Mesenchymal stem cell (in vitro differentiated cells and primary cell): ENCODE results near the gene MAP4K5.
A peak's percentile ranks its signal among the peaks of the same experiment; 100 is the strongest.

Experiments
- DNase-seq: peaks from one replicate; pipeline ENCODE4 v3.0.0-alpha.2; 2013
- H2AFZ ChIP-seq: one replicate; pipeline ENCODE4 v1.6.1; 2013; ENCODE audit warnings: low read depth, mild to moderate bottlenecking, control low read depth, inconsistent platforms, low read length, moderate library complexity
- H2AK5ac ChIP-seq: 2 replicates; pipeline ENCODE4 v1.6.1; 2013; ENCODE audit warnings: low read length, moderate library complexity, mild to moderate bottlenecking, inconsistent platforms; ENCODE audit not compliant: severe bottlenecking
- H2BK120ac ChIP-seq: one replicate; pipeline ENCODE4 v1.6.1; 2013; ENCODE audit warnings: low read depth, mild to moderate bottlenecking, inconsistent platforms, low read length, moderate library complexity
- H2BK12ac ChIP-seq, 2 experiments: one replicate each; pipeline ENCODE4 v1.6.1; 2013; ENCODE audit warnings: inconsistent platforms in 2 of 2, low read length in 2 of 2, mild to moderate bottlenecking in 2 of 2, moderate library complexity in 2 of 2, control low read depth in 1 of 2
- H2BK15ac ChIP-seq: one replicate; pipeline ENCODE4 v1.6.1; 2013; ENCODE audit warnings: mild to moderate bottlenecking, low read depth, inconsistent platforms; ENCODE audit not compliant: poor library complexity, severe bottlenecking
- H2BK5ac ChIP-seq: 2 replicates; pipeline ENCODE4 v1.6.1; 2013; ENCODE audit warnings: low read depth, mild to moderate bottlenecking, low read length, control low read depth, inconsistent platforms; ENCODE audit not compliant: poor library complexity, severe bottlenecking
- H3K14ac ChIP-seq, 2 experiments: one replicate each; pipeline ENCODE4 v1.6.1; 2013; ENCODE audit warnings: inconsistent platforms in 2 of 2, low read length in 2 of 2, control low read depth in 1 of 2, mild to moderate bottlenecking in 1 of 2, moderate library complexity in 1 of 2
- H3K18ac ChIP-seq, 2 experiments: one replicate each; pipeline ENCODE4 v1.6.1; 2013; ENCODE audit warnings: inconsistent platforms in 2 of 2, low read length in 2 of 2, control low read depth in 1 of 2, low read depth in 1 of 2, mild to moderate bottlenecking in 1 of 2
- H3K23ac ChIP-seq, 2 experiments: one replicate each; pipeline ENCODE4 v1.6.1; 2013; ENCODE audit warnings: inconsistent platforms in 2 of 2, low read length in 2 of 2, mild to moderate bottlenecking in 2 of 2, moderate library complexity in 2 of 2, control low read depth in 1 of 2
- H3K27ac ChIP-seq: 2 replicates; pipeline ENCODE4 v1.5.1; 2013; ENCODE audit warnings: mild to moderate bottlenecking, moderate library complexity, low read length, control low read depth, inconsistent platforms; ENCODE audit not compliant: poor library complexity, severe bottlenecking
- H3K27me3 ChIP-seq, 2 experiments: 2 replicates each; pipeline versions ENCODE4 v1.6.1 to v1.7.0; 2013; ENCODE audit warnings: low read length in 2 of 2, mild to moderate bottlenecking in 2 of 2, moderate library complexity in 2 of 2, control low read depth in 1 of 2, inconsistent platforms in 1 of 2; ENCODE audit not compliant: control insufficient read depth in 1 of 2, insufficient read depth in 1 of 2
- H3K36me3 ChIP-seq, 2 experiments: 2 replicates each; pipeline versions ENCODE4 v1.6.1 to v1.7.0; 2013; ENCODE audit warnings: low read length in 2 of 2, control low read depth in 1 of 2, inconsistent platforms in 1 of 2, low read depth in 1 of 2, mild to moderate bottlenecking in 1 of 2; ENCODE audit not compliant: insufficient read depth in 2 of 2, control insufficient read depth in 1 of 2
- H3K4ac ChIP-seq, 2 experiments: one replicate each; pipeline ENCODE4 v1.6.1; 2013; ENCODE audit warnings: inconsistent platforms in 2 of 2, low read length in 2 of 2, mild to moderate bottlenecking in 2 of 2, moderate library complexity in 2 of 2, control low read depth in 1 of 2, low read depth in 1 of 2
- H3K4me1 ChIP-seq: 2 replicates; pipeline ENCODE4 v1.6.1; 2013; ENCODE audit warnings: low read depth, low read length, control low read depth; ENCODE audit not compliant: control insufficient read depth, insufficient read depth
- H3K4me2 ChIP-seq: 2 replicates; pipeline ENCODE4 v1.6.1; 2013; ENCODE audit warnings: low read length, mild to moderate bottlenecking, inconsistent platforms; ENCODE audit not compliant: poor library complexity, severe bottlenecking
- H3K4me3 ChIP-seq, 2 experiments: 2 replicates each; pipeline versions ENCODE4 v1.5.1 to v1.7.0; 2013; ENCODE audit warnings: low read length in 2 of 2, mild to moderate bottlenecking in 2 of 2, control low read depth in 1 of 2, low read depth in 1 of 2; ENCODE audit not compliant: insufficient read depth in 1 of 2
- H3K79me1 ChIP-seq: replicated peaks from 2 replicates; pipeline ENCODE4 v1.6.1; 2013; ENCODE audit warnings: mild to moderate bottlenecking, control low read depth, low read length, inconsistent platforms; ENCODE audit not compliant: poor library complexity, severe bottlenecking
- H3K9ac ChIP-seq: 2 replicates; pipeline ENCODE4 v1.7.0; 2013; ENCODE audit warnings: mild to moderate bottlenecking, low read length, moderate library complexity
- H3K9me3 ChIP-seq: 2 replicates; pipeline ENCODE4 v1.7.0; 2013; ENCODE audit warnings: mild to moderate bottlenecking, low read length; ENCODE audit not compliant: control insufficient read depth
- H4K8ac ChIP-seq: one replicate; pipeline ENCODE4 v1.6.1; 2013; ENCODE audit warnings: inconsistent platforms, mild to moderate bottlenecking, low read length, moderate library complexity
- H4K91ac ChIP-seq: one replicate; pipeline ENCODE4 v1.6.1; 2013; ENCODE audit warnings: mild to moderate bottlenecking, low read length, inconsistent platforms
- WGBS: methylation state at CpG from one replicate; pipeline ENCODE4 v1.1.7; 2013; ENCODE audit warnings: mixed read lengths; 5-methylcytosine and 5-hydroxymethylcytosine counted together

MAP4K5 gene

GRCh38 chr14:50545618-50546017 lies 13.2 kb upstream of the MAP4K5 start:
- Histone ChIP-seq H2BK120ac (no peak overlapping the region), H3K79me1 (no peaks in the 10 kb centered on the region), H3K23ac (no peak overlapping the region), H3K36me3 (no peaks in the 10 kb centered on the region), H3K4ac (no peak overlapping the region), H3K9me3 (peaks cover 2% of the 10 kb centered on the region), H2BK15ac (no peak overlapping the region), H3K4me3 (no peak overlapping the region), H2BK5ac (no peak overlapping the region), H2AFZ (no peak overlapping the region), H3K9ac (no peak overlapping the region), H3K4me2 (no peak overlapping the region), H3K27me3 (no peaks in the 10 kb centered on the region), H3K4me1 (no peaks in the 10 kb centered on the region), H2BK12ac (no peak overlapping the region), H4K91ac (no peak overlapping the region), H3K18ac (no peak overlapping the region), H3K27ac (no peak overlapping the region), H3K14ac (no peak overlapping the region), H2AK5ac (no peak overlapping the region), H4K8ac (no peak overlapping the region)
- no peak for DNase-seq
- 82% methylated on average over 3 of the region's 3 CpGs for WGBS

GRCh38 chr14:50544911-50545310 lies 12.5 kb upstream of the MAP4K5 start:
- Histone ChIP-seq H2AK5ac (no peak overlapping the region), H3K14ac (no peak overlapping the region), H2AFZ (no peak overlapping the region), H3K27me3 (no peaks in the 10 kb centered on the region), H3K18ac (no peak overlapping the region), H3K4me2 (no peak overlapping the region), H3K4me3 (no peak overlapping the region), H2BK12ac (no peak overlapping the region), H3K9me3 (peaks cover 2% of the 10 kb centered on the region), H3K23ac (no peak overlapping the region), H2BK120ac (no peak overlapping the region), H3K36me3 (no peaks in the 10 kb centered on the region), H3K27ac (no peak overlapping the region), H2BK15ac (no peak overlapping the region), H3K4me1 (no peaks in the 10 kb centered on the region), H3K79me1 (no peaks in the 10 kb centered on the region), H4K8ac (no peak overlapping the region), H4K91ac (no peak overlapping the region), H3K9ac (no peak overlapping the region), H3K4ac (no peak overlapping the region), H2BK5ac (no peak overlapping the region)
- DNase-seq, result no peak
- WGBS, result 85% methylated on average over 3 of the region's 3 CpGs

- no peak overlapping the region for H2AFZ ChIP-seq
- H2BK120ac ChIP-seq, result no peak overlapping the region
- H2BK15ac ChIP-seq, result no peak overlapping the region
- no peak overlapping the region for H4K8ac ChIP-seq
- H3K23ac ChIP-seq, result no peak overlapping the region
- H2AK5ac ChIP-seq, result no peak overlapping the region
- H2BK5ac ChIP-seq, result no peak overlapping the region
- no peak overlapping the region for H3K18ac ChIP-seq
- no peak overlapping the region for H3K4me3 ChIP-seq
- H4K91ac ChIP-seq, result no peak overlapping the region
- no peaks in the 10 kb centered on the region for H3K27me3 ChIP-seq
- no peaks in the 10 kb centered on the region for H3K36me3 ChIP-seq
- H3K9ac ChIP-seq, result no peak overlapping the region
- H3K79me1 ChIP-seq, result no peaks in the 10 kb centered on the region
- DNase-seq, result peak; percentile 51
- H2BK12ac ChIP-seq, result no peak overlapping the region
- no peak overlapping the region for H3K27ac ChIP-seq
- WGBS, result 33% methylated on average over 1 of the region's 2 CpGs
- no peak overlapping the region for H3K14ac ChIP-seq
- peaks cover 2% of the 10 kb centered on the region for H3K9me3 ChIP-seq
- H3K4ac ChIP-seq, result no peak overlapping the region
- H3K4me2 ChIP-seq, result no peak overlapping the region
- H3K4me1 ChIP-seq, result no peaks in the 10 kb centered on the region
Measured at GRCh38 chr14:50542941-50543418, 10.6 kb upstream of the MAP4K5 start.

GRCh38 chr14:50541159-50541567 lies 8.8 kb upstream of the MAP4K5 start:
- H3K4me2 ChIP-seq, result no peak overlapping the region
- 36% methylated on average over 1 of the region's 1 CpG for WGBS

More at GRCh38 chr14:50541159-50541567, 8.8 kb upstream of the MAP4K5 start:
- H3K27ac ChIP-seq, result no peak overlapping the region
- peaks cover 2% of the 10 kb centered on the region for H3K9me3 ChIP-seq
- no peak overlapping the region for H3K18ac ChIP-seq
- no peak overlapping the region for H2BK120ac ChIP-seq
- H3K23ac ChIP-seq, result no peak overlapping the region
- H3K9ac ChIP-seq, result no peak overlapping the region
- H2AK5ac ChIP-seq, result no peak overlapping the region
- H2AFZ ChIP-seq, result no peak overlapping the region
- no peaks in the 10 kb centered on the region for H3K4me1 ChIP-seq
- no peak overlapping the region for H4K91ac ChIP-seq
- no peak overlapping the region for H2BK5ac ChIP-seq
- H3K36me3 ChIP-seq, result no peaks in the 10 kb centered on the region
- no peak overlapping the region for H2BK12ac ChIP-seq
- no peak overlapping the region for H2BK15ac ChIP-seq
- no peaks in the 10 kb centered on the region for H3K79me1 ChIP-seq
- H3K27me3 ChIP-seq, result no peaks in the 10 kb centered on the region
- H4K8ac ChIP-seq, result no peak overlapping the region
- no peak for DNase-seq
- no peak overlapping the region for H3K4ac ChIP-seq
- no peak overlapping the region for H3K4me3 ChIP-seq
- no peak overlapping the region for H3K14ac ChIP-seq
